ENCODE results near the gene GULP1.

DNA sequence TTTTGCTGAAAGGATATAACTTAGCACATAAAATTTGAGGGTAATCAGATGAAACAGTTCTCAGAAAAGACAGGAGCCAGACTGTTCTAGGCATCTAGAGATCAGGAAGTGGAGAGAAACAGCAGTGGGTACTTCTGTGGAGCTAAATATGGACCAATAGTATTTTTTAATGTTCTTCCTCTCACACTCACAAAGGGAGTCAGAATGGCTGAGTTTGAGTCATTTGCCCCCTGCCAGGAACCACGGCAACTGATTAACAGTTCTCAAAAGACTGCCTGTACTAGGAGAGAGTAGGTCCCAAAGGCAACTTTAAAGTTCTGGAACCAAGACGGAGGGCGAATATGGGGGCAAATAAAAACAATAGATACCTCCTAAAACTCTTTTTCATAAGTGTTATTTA, 107.5 kb downstream of the GULP1 start:
- TF ChIP-seq CTCF (IDR thresholded peaks at IDR 0.05) = no peak
- TF ChIP-seq POLR2A (IDR thresholded peaks at IDR 0.05) = no peak

All from uterus (tissue), 2 donors.